NCI-H446 treated with DMSO at 0.1 percent for 48 hours (cell line): ENCODE results near the gene TBC1D5.

Source experiments
- DNase-seq: peaks from one replicate; lab custom pipeline; 2025; lab: John Stamatoyannopoulos, UW

TBC1D5 gene

DNA sequence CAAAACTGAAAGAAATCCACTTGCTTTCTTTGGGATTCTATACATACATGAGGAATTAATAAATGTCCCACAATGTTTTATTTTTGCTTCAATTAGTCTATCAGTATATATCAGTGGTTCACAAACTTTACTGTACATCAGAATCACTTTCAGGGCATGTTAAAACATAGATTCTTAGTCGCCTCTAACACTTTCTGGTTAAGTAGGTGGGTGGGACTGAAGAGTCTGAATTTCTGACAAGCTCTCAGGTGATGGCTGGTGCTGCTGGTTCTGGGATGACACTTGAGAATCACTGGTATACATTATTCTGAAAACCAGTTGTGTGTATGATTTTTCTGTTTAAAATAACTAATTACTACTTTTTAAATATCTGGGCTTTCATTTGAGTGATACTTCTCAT, 393.3 kb downstream of the TBC1D5 start:
- DNase-seq: no peak

DNA sequence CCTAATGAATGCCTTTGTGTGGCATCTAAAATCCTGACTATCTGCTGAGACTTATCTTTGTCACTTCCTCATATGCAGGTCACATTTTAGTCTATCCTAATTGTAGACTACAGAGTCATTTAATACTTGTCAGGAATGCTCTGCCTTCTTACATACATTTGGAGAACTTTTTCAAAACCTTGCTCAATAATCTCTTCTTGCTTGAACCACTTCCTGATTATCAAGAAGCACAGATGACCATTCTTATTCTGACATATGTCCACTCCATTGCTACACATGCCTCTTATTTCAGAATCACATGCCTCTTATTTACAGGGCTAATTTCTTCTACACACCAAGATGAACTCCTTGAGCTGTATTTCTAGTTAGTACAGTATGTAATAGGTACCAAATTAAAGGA, 400.3 kb downstream of the TBC1D5 start:
- DNase-seq: no peak

DNA sequence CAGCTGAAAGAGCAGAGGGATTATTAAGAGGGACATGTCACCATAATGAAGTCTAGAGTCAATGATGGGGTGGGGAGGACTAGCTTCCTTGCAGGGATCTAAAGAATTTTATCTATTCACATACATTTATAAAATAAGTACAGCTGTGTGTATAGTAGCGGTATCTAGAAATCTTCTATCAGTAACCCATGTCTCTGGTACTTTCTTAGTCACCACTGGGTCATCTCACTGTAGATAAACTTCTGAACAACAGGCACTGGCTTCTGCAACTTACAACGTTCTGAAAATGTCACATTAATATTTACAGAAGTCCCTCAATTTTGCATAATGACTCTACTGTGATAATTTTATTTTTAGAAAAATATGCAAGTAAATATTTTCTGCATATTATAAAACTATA, 401.7 kb downstream of the TBC1D5 start:
- no peak for DNase-seq

DNA sequence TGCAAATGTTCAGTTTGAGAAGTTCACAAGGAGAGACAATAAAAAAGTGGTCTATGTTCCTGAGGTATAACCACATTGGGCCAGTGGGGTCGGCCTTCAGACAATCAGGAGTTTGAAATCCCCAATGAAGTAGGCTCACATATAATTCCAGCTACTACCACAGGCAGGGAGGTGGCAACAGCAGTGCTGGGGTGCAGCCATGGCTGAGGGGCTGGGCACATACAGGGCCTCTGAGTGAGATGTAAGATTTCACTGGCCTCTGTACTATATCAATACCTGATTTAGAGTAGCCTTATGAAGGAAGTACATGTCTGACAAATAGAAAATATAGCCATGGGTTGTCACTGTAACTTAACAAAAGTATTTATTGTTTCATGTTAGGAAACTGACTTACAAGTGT, 402.2 kb downstream of the TBC1D5 start:
- DNase-seq: no peak

DNA sequence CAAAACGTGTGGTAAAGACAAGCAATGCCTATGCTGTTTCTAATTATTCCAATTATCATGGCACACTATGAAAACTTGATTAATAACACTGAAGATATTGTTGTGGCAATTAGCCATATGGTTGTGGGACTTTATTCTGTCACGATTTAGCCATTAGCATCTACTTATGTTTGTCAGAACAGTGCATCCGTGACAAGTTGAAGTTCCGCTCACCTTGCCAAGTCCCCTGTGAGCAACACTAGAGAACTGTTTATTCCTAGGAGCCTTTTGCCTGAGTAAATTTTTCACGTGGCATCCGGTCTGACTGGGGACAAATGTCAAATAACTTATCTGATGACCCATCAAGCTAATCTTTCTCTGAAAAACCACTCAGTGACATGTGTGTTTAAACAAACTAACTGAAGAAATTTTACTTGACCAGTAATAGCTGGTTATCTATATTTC, 403.3 kb downstream of the TBC1D5 start:
- DNase-seq: no peak

DNA sequence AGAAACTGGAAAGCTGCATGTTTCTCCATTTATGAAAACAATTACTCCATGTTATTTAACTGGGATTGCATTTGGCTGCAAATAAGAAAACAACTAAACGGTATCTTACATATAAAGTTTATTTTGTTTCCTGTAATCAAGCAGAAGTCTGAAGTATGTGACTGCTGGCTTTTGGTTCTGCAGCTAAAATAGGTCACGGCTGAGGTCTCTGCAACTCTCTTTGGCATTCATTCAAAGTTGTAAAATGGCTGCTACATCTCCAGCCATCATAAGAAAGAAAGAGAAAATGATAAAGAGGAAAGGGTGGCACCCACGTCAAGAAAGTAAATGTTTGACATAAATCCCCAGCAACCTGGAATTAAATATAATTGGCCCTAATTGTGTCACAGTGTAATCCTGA, 406.1 kb downstream of the TBC1D5 start:
- no peak for DNase-seq

DNA sequence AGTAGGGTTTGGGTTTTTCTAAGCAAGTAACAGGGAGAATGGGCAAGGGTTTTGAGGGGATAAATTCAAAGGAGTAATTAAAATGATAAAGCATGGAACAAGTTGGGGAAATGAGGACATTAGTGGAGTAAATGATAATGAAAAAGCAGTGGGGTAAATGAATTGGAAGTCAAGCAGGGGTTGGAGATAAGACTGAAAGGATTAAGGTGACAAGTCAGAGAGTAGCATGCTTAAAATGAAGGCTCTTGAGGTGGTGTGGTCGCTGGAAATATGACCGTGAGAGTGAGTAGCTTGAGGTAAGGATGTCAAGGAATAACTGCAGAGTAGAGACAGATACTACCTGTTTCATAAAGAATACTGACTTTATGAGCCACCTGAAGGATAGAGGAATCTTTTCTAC, 408.5 kb downstream of the TBC1D5 start:
- DNase-seq: no peak

DNA sequence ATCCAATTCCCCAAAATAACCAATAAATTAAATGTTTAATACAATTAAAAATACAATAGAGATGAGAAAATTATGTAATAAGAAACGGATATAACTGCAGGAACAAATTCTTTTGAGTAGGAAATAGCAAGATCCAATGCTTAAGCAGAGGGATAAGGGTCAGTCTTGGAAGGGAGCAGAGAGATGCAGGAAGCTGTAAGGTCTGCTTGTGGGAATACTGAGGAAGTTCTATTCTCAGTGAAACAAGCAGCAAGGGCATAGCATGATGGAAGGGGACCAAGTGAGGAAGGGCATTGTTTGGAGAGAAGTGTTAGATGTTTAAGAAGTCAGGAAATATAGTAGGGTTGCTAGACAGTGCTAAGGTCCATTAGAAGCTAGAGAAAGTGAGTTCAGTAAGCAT, 409.0 kb downstream of the TBC1D5 start:
- DNase-seq: no peak

DNA sequence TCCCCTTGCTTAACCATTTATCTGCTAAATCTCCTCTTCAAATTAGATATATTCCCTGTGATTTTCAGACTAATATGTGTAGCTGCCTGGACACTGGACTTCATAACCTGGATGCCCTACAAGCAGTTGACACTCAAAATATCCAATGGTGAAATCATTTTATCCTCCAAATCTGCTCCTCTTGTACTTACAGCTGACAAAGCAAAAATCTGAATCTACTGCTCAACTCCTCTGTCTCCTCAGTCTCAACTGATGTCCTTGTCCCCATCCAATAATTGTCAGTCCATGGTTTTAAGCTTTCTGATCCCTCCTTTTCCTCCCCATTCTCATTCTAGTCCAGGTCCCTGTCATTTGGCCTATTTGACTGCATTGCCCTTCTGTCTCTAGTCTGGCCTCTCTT, 411.8 kb downstream of the TBC1D5 start:
- no peak for DNase-seq

DNA sequence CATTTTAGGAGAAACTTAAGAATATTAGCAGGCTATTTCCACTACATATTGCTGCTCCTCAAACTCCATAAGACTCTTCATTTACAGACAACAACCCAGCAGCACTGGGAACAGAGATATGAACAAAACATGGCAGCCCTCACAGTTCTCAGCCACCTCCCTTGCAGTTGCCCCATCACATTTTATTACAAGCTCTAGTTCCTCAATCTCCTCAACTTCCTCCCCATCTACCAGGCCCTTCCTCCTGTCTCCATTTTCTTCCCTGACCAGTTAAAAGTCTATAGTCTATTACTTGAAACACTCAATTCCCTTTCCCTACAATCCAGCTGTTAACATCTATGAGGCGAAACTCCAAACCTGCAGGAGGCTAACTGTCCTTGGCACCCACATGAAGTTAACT, 412.5 kb downstream of the TBC1D5 start:
- DNase-seq: no peak

DNA sequence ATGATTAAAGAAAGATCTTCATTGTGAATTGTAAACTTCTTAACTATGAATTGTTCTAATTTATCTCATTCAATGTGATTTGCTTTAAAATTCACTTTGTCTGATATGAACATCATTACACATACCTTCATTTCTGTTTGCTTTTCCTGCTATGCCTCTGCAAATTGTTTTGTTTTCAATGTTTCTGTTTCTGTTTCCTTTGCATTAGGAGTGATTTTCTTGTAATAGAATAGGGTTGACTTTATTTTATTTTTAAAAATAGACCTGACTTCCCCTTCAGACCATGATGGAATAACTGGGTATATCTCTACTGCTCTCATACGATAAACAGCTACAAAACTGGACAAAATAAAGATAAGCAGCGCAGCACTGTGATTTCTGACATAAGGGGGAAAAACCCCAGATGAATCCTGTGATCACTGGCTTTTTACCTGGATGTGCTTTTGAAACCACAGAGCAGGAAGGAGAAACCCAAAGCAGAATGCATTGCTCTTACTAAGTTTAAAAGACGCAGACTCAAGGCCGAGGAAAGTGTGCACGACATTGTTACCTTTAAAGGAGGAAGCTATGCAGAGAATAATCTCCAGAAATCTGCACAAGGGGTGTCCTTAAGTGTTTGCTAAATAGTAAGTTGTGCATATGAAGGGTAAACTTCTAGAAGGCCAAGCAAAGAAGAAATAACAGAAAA, 420.2 kb downstream of the TBC1D5 start:
- DNase-seq: no peak

DNA sequence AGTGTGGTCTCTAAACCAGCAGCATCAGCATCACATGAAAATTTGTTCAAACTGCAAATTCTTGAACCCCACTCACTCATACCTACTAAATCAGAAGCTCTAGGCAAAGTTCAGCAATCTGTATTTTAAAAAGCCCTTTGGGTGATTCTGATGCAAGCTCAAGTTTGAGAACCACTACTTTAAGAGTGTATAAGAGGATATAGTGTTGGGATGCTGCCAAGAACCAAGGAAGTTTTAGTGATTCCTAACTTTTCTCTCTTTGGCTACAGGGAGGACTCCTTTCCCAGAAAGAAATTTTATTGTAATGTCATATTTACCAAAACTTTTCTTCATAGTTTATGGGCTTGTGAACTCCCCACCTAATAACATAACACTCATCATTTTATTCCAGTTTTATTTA, 422.2 kb downstream of the TBC1D5 start:
- DNase-seq: no peak

DNA sequence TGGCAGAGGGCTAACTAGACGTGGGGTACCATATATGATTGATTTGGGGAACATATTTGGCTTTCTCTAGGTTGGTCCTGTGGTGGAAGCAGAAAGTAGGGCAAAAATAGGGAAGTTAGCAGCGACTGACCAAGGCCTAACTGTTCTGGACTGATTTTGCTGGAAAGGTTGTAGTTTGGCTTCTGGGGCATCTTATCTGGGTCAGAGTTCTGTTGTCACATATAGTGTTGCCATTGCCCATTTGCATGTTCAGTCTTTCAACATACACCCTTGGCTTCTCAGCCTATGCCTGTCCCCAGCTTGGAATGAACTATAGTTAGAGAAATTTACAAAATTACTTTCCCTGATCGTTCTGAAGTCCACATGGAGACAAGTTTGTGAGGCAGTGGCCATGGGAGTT, 426.5 kb downstream of the TBC1D5 start:
- no peak for DNase-seq

DNA sequence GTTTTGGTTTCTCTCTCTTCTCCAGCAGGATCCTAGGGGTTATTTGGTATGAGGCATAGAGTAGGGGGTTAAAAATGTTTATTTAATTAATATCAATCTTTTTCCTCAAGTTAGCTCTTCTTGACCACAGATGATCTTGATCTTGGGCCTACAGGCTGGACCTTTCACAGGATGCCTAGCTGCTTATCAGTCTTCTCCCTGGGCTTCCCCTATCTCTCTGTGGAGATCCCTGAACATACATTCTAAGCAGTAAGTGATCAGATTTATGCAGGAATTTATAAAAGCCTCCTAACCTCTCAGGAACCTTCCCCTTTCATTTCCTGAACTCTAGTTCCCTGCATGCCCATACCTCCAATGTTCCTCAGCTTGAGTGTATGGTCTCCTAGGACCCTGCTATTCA, 428.3 kb downstream of the TBC1D5 start:
- no peak for DNase-seq

DNA sequence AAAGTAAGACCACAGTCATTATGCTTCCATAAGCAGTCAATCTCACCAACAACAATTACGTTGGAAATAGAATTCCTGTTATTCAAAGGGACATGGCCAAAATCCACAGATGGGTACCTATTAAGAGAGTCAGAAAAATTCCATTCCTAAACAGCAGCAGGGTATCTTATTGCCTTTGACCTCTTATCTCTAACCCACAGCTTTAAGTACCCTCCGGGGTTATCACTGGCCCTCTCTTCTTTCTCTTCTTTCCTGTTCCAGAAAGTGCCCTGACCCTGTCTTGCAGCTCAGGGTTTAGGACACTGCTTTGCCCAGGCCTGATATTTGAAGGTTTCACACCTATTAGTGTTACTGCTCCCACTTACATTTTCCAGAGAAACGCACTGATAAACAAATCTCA, 428.7 kb downstream of the TBC1D5 start:
- DNase-seq: no peak

DNA sequence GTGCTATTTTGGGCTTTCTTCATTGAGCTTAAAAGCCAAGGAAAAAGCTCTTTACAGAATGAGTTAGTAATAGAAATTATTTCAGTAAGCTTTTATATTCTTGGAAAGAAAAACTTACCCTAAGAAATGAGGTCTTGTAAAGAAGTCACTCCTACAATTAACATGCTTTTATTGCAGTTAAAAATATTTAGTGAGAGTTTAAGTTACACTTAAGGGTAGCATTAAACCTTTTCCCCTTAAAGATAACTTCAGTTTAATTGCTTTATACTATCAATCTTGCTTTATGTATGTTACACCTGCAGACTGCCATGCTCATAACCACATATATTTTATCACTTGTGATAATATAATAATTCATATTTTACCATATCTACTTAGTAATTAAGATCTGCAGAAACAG, 431.4 kb downstream of the TBC1D5 start:
- no peak for DNase-seq

DNA sequence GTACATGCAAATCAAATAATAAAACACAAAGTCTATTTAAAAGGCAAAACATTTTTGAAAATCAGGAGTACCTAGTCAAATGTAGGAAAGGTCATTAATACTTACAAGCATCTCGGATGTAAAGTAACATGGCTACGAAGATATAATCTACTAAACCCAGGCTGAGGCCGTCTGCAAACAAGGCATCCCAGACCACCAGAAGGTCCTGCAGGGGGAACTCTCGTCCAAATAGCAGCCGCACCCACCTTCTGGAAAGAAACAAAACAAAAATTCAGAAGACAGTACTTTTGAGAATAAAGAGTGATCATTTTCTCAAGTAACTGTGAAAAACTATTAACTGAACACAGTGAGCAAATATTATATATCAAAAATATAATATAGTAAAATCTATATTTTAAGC, 434.5 kb downstream of the TBC1D5 start:
- DNase-seq: no peak

DNA sequence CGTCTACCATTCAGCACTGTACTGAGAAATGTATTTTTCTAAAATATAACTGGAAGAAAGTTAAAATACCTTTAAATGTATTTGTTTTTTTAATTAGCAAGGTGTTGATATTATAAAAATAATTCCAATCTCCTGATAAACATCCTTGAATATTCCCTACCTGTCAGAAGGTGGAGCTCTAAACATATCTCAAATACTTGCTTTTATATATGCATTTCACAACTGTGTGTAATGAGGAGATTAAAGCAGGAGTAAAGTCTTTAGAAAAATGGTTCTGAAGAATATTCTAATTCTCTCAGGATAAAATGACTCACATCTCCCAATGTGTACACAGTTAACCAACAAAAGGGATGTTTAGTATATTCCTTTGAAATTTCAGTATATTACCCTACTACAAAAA, 434.9 kb downstream of the TBC1D5 start:
- no peak for DNase-seq

DNA sequence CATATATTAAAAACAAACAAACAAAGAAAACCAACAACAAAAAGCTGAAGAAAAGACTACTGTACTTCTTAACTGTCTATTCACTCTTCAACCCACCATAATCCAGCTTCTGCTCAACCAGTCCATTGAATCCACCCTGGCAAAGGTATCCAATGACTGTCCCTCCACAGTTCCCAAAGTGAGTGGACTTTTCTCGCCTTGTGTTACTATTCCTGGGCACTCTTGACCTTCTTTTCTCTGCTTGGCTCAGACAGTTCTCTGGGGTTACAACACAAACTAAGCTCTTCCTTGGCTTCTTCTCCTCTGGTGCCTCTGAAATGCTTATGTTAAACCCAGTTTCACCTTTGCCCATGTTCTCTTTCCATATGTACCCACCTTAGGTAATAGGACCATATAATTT, 437.5 kb downstream of the TBC1D5 start:
- no peak for DNase-seq

DNA sequence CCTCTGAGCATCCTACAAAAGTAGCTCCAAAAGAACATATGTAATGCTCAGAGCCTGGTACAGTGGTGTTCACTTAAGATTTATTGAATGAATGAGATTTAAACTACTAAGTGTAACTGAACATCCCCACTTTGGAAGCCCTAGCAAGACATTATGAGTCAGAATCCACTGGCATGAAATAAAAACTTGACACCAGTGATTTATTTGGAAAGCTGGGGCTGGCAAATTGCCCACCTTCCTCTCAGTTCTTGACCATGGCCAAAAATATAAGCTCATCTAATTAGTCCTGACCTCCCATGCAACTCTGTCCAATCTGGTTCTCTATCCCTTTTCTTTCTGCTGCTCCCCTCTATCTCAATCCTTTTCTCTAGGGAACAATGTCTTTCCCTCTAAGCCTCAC, 439.7 kb downstream of the TBC1D5 start:
- peak; percentile 34 for DNase-seq

DNA sequence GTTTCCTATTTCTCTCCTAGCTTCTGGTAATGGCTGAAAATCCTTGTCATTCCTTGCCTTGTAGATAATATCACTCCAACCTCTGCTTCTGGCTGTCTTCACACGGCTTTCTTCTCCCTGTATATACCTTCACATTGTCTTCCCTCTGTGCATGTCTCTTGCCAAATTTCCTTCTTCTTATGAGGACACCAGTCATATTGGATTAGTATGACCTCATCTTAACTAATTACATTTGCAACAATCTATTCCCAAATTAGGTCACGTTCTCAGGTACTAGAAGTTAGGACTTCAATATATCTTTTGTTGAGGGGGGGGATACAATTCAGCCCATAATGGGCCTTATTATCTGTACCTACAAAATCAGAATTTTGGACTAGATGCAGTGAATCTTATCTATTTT, 440.3 kb downstream of the TBC1D5 start:
- DNase-seq: no peak

DNA sequence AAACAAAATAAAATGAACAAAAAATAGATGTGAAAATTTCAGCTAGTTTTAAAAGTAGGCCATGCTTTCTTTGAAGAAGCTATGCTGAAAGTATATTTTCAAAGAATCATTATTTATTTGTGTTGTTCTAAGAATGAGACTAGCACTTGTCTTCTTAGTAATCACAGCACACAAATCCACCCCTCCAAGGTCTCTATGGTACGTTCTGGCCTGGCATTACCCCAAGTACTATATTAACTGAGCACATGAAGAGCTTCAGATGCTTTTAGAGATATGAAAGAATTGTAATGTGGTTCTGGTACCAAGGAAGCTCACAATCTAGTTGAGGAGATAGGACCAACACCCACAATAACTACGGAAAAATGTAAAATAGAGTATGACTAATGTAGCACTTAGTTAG, 441.2 kb downstream of the TBC1D5 start:
- DNase-seq: no peak

DNA sequence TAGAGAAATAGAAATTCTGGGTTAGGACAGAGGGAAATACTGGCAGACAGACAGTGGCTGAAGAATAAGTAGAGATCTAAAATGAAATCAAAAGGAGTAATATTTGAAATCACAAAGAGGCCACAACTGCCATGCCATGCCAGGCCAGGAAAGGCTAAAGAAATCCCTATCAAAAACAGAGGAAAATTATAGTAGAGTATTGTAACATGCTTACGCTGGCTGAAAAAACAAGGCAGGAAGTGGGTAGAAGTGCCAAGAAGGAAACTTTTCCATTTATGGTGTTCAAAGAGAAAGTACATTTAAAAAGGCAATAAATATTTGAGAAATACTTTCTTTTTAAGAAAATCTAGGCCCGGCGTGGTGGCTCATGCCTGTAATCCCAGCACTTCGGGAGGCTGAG, 442.0 kb downstream of the TBC1D5 start:
- DNase-seq: no peak

DNA sequence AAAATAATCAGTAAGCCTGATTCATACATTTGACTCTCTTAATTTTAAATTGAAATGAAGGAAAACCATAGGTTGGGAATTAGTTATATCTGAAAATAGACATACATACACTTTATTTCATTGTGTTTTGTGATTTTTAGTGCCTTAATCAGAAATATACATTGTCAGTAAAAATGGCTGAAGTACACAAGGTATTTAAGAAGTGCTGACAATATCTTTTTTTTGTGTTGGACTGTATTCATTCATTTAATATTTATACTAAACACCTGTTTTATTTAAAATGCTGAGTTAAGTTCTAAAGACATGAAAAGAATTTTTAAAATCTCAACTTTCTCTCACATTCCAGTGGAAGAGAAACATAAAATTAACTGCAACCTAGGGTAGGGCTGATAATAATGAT, 444.4 kb downstream of the TBC1D5 start:
- DNase-seq: no peak

DNA sequence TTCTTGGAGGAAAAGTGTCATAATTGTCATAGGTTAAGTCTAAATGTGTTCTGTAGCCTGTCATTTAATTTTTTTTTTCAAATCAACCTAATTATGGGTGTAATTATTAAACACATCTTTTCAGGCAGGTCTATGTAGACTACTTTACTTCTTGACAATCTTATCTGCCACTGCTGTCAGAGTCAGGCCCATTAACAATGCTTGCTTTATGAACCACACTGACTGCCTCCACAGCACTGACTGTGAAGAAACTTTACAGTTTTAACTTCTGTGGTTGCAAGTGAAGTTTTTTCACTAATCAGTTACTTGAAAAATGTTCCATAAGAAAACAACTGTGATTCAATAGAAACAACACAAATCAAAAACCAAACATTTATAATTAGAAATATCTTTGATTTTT, 449.9 kb downstream of the TBC1D5 start:
- no peak for DNase-seq
